SU-DHL-6 (cell line): Measurements from ENCODE around the gene MAP3K15.

ENCODE experiments used
- H2AFZ ChIP-seq: fragments of 200-600 bp; sonication (generic); 2 replicates; pipeline ENCODE4 v1.6.1; 2014; ENCODE audit warnings: low read depth, mild to moderate bottlenecking, moderate library complexity, mixed read lengths, antibody characterized with exemption, low read length; ENCODE audit not compliant: severe bottlenecking
- H3F3A ChIP-seq: fragments of 200-600 bp; shearing (Covaris generic); 2 replicates; pipeline ENCODE4 v1.6.0; 2016; ENCODE audit warnings: antibody characterized with exemption, mild to moderate bottlenecking; ENCODE audit not compliant: insufficient read depth
- H3K27ac ChIP-seq: fragments of 200-600 bp; sonication (generic); 2 replicates; pipeline ENCODE4 v1.5.1; 2016; ENCODE audit warnings: low read depth, mild to moderate bottlenecking, low read length, moderate library complexity, mixed read lengths
- H3K27me3 ChIP-seq: fragments of 200-600 bp; sonication (generic), shearing (Covaris generic); 2 replicates; pipeline ENCODE4 v1.6.0; 2014; ENCODE audit warnings: mild to moderate bottlenecking, low read length
- H3K36me3 ChIP-seq: fragments of 200-600 bp; sonication (generic); 2 replicates; pipeline ENCODE4 v1.6.1; 2014; ENCODE audit warnings: mild to moderate bottlenecking, low read length, mixed read lengths
- H3K4me2 ChIP-seq: fragments of 300-600, 200-600 bp; shearing (Covaris generic), sonication (generic); 2 replicates; pipeline ENCODE4 v1.6.0; 2014; ENCODE audit warnings: low read length, low read depth, mild to moderate bottlenecking; ENCODE audit not compliant: poor library complexity, severe bottlenecking
- H3K4me3 ChIP-seq: fragments of 200-600 bp; sonication (generic); 2 replicates; pipeline ENCODE4 v1.5.1; 2014; ENCODE audit warnings: antibody characterized with exemption, low read length, mild to moderate bottlenecking, mixed read lengths; ENCODE audit not compliant: insufficient read depth, poor library complexity, severe bottlenecking
- H3K79me2 ChIP-seq: fragments of 200-600 bp; sonication (generic); 2 replicates; pipeline ENCODE4 v1.6.1; 2014; ENCODE audit warnings: mild to moderate bottlenecking, low read length, moderate library complexity; ENCODE audit not compliant: insufficient read depth
- H3K9ac ChIP-seq: fragments of 200-600 bp; sonication (generic); 2 replicates; pipeline ENCODE4 v1.7.0; 2014; ENCODE audit warnings: mild to moderate bottlenecking, low read length
- H3K9me2 ChIP-seq: fragments of 200-600 bp; sonication (generic); replicated peaks from 2 replicates; pipeline ENCODE4 v1.6.1; 2014; ENCODE audit warnings: low read length; ENCODE audit not compliant: insufficient read depth
- H3K9me3 ChIP-seq: fragments of 200-600 bp; sonication (generic); 2 replicates; pipeline ENCODE4 v1.6.1; 2014; ENCODE audit warnings: low read length, mixed read lengths; ENCODE audit not compliant: insufficient read depth
- H4K20me1 ChIP-seq: fragments of 200-600 bp; sonication (generic); 2 replicates; pipeline ENCODE4 v1.6.1; 2014; ENCODE audit warnings: low read depth, mild to moderate bottlenecking, antibody characterized with exemption, low read length, moderate library complexity, mixed read lengths
- CTCF ChIP-seq: fragments of 200-600 bp; sonication (generic); IDR thresholded peaks from one replicate; pipeline ENCODE4 v1.5.1; 2017; ENCODE audit warnings: antibody characterized with exemption, mild to moderate bottlenecking, low read length, moderate library complexity; ENCODE audit not compliant: insufficient read depth, poor library complexity, severe bottlenecking
- EZH2phosphoT487 ChIP-seq: fragments of 200-600 bp; sonication (generic), shearing (Covaris generic); conservative IDR thresholded peaks from 2 replicates; pipeline ENCODE4 v1.6.1; 2018; ENCODE audit warnings: mild to moderate bottlenecking, antibody characterized with exemption, low read length, moderate library complexity, mixed read lengths

MAP3K15 gene

DNA sequence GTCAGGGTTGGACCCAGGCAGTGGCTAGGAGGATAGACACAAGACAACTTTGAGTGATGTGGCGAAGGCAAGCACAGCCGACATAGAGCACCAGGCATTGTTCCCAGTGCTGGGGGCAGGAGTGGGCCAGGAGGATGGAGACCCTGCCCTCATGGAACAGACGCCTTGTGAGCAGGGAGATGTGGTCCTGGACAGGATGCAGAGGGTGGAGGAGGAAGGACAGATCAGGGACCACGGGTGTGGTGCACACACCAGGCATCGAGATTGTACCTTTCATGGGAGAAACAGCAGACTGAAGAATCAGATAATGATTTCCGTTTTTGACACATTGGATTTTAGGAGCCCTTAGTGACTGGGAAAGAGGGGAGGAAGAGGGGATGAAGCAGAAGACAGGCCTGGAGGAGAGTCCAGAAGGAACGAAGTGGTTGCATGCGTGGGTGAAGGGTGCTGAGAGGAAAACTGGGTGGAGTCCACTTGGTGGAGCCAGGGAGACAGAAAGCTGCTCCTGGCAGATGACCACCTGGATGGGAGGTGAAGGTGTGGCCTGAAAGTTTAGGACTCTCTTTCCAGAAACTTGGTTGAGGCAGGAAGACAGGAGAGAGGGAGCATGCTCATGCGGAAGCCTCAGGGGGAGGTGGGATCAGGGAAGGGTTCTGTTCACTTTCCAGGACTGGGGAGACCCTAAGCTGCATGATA is 27.9 kb upstream of the MAP3K15 start:
- TF ChIP-seq CTCF (no peak), EZH2phosphoT487 (no peak)
- H3K27ac ChIP-seq = no peak overlapping the region
- no peaks in the 10 kb centered on the region for H4K20me1 ChIP-seq
- H3K4me2 ChIP-seq = no peak overlapping the region
- H3F3A ChIP-seq = no peaks in the 10 kb centered on the region
- no peaks in the 10 kb centered on the region for H3K9me2 ChIP-seq
- H3K4me3 ChIP-seq = no peak overlapping the region
- no peaks in the 10 kb centered on the region for H3K36me3 ChIP-seq
- no peak overlapping the region for H2AFZ ChIP-seq
- no peaks in the 10 kb centered on the region for H3K9me3 ChIP-seq
- H3K9ac ChIP-seq = no peak overlapping the region
- no peaks in the 10 kb centered on the region for H3K27me3 ChIP-seq
- no peaks in the 10 kb centered on the region for H3K79me2 ChIP-seq

DNA sequence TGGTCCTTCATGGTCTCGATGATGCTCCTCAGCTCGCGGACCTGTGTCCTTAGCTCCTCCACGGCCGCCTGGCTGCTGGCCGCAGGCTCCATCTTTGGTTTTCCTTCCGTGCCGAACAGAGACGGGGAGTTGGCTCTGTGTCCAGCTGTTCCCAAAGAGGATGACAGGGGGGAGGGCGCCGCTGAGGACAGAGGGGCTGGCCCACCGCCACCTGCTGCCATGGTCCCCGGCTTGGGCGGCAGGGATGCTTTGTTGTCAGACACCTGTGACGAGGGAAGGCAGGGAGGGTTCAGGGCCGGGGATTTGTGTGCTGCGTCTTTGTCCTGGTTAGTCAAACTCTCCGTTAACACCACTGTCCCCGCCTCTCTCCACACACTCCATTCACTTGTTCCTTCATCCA is 26.6 kb upstream of the MAP3K15 start:
- TF ChIP-seq EZH2phosphoT487 (no peak), CTCF (no peak)
- Histone ChIP-seq H3K36me3 (no peaks in the 10 kb centered on the region), H3K4me2 (no peak overlapping the region), H4K20me1 (no peaks in the 10 kb centered on the region), H3K9me2 (no peaks in the 10 kb centered on the region), H3K9ac (no peak overlapping the region), H3K79me2 (no peaks in the 10 kb centered on the region), H3K4me3 (no peak overlapping the region), H3K27ac (no peak overlapping the region), H3K9me3 (no peaks in the 10 kb centered on the region), H3F3A (no peaks in the 10 kb centered on the region), H2AFZ (no peak overlapping the region), H3K27me3 (no peaks in the 10 kb centered on the region)

DNA sequence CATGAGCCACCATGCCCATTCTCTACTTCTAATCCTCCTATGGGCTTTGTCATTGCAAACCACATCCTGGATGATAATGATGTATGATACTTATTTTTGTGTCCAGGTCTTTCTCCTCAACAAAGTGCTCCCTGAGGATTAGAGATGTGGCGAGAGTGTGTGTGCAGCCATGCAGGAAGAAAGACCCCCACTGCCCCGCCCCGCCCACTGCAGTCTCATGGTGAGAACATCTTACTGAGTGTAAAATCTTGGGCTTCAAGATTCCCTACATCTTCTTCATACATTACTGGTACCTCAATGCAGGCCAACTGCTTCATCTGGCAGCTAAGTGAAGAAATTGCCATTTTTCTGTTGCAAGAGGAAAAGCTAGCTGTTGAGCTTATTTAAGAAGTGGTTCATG is 25.9 kb upstream of the MAP3K15 start:
- Histone ChIP-seq H3K27me3 (no peaks in the 10 kb centered on the region), H3K4me2 (no peak overlapping the region), H3K9me3 (no peaks in the 10 kb centered on the region), H3K36me3 (no peaks in the 10 kb centered on the region), H3K9me2 (no peaks in the 10 kb centered on the region), H3K79me2 (no peaks in the 10 kb centered on the region), H2AFZ (no peak overlapping the region), H3F3A (no peaks in the 10 kb centered on the region), H4K20me1 (no peaks in the 10 kb centered on the region), H3K9ac (no peak overlapping the region), H3K4me3 (no peak overlapping the region), H3K27ac (no peak overlapping the region)
- no peak for TF ChIP-seq EZH2phosphoT487
- no peak for TF ChIP-seq CTCF
